K562 (cell line): ENCODE data around the gene CFAP58. TPM values are rescaled to one million over a fixed set of nuclear protein-coding genes. Genes with fewer than 3 reads are reported as not detected.
A peak's percentile ranks its signal among the peaks of the same experiment; 100 is the strongest.

ENCODE experiments used
- CREB5 ChIP-seq: fragments of 250-450 bp; sonication (Bioruptor Pico); IDR thresholded peaks from 2 replicates; pipeline ENCODE4 v1.5.0; 2020; ENCODE audit warnings: mild to moderate bottlenecking
- DPF2 ChIP-seq: fragments of 450-650 bp; IDR thresholded peaks from 2 replicates; pipeline ENCODE4 v1.6.1; 2016
- ELK1 ChIP-seq: sonication (generic); formaldehyde crosslinking; IDR thresholded peaks from 2 replicates; pipeline ENCODE4 v1.8.1; 2022; ENCODE audit warnings: missing genetic modification reagents
- FOXM1 ChIP-seq, 2 experiments: fragments of 450-650 bp in 1 of 2; sonication (generic) in 1 of 2; formaldehyde crosslinking in 1 of 2; IDR thresholded peaks; 2 replicates each; pipeline versions ENCODE4 v1.6.1 to v1.9.0; 2017 to 2022; ENCODE audit warnings: low read depth in 2 of 2, mild to moderate bottlenecking in 2 of 2, missing genetic modification reagents in 1 of 2, moderate library complexity in 1 of 2
- HDAC6 ChIP-seq: IDR thresholded peaks from 2 replicates; pipeline ENCODE4 v1.6.1; 2012; ENCODE audit warnings: low read depth, mild to moderate bottlenecking, control low read depth, inconsistent platforms, low read length, moderate library complexity
- HEY1 ChIP-seq: fragments of 250-450 bp; sonication (Bioruptor Pico); IDR thresholded peaks from 2 replicates; pipeline ENCODE4 v1.5.0; 2020; ENCODE audit warnings: mild to moderate bottlenecking, moderate library complexity, borderline replicate concordance
- HMGN3 ChIP-seq: IDR thresholded peaks from 2 replicates; pipeline ENCODE4 v1.6.1; 2011; ENCODE audit warnings: borderline replicate concordance, low read depth, mild to moderate bottlenecking, mixed read lengths, low read length; ENCODE audit not compliant: insufficient read length; ENCODE audit errors: extremely low read depth
- KLF16 ChIP-seq: IDR thresholded peaks from 2 replicates; pipeline ENCODE4 v1.6.1; 2016; ENCODE audit warnings: antibody characterized with exemption
- LARP7 ChIP-seq: fragments of 450-650 bp; IDR thresholded peaks from 2 replicates; pipeline ENCODE4 v1.6.1; 2016
- MCM7 ChIP-seq, 2 experiments: fragments of 450-650 bp; IDR thresholded peaks; 2 replicates each; pipeline ENCODE4 v1.6.1; 2016 to 2018
- NFE2 ChIP-seq: IDR thresholded peaks from 2 replicates; pipeline ENCODE4 v1.6.1; 2014; ENCODE audit warnings: antibody characterized with exemption, low read depth
- RAD21 ChIP-seq, 2 experiments: fragments of 250-450 bp in 1 of 2; fragments of 450-650 bp in 1 of 2; sonication (Bioruptor Pico) in 1 of 2; formaldehyde crosslinking in 1 of 2; IDR thresholded peaks in 1 of 2; conservative IDR thresholded peaks in 1 of 2; 2 replicates each; pipeline versions ENCODE4 v1.4.0 to v1.8.0; 2020 to 2022; ENCODE audit warnings: mild to moderate bottlenecking in 2 of 2, moderate library complexity in 1 of 2
- RBM25 ChIP-seq: fragments of 200-400 bp; formaldehyde crosslinking; IDR thresholded peaks from 2 replicates; pipeline ENCODE4 v1.6.1; 2018; ENCODE audit warnings: low read length, low read depth, moderate library complexity; ENCODE audit not compliant: severe bottlenecking
- SIX5 ChIP-seq, 2 experiments: IDR thresholded peaks; 2 replicates each; pipeline ENCODE4 v1.6.1; 2011; ENCODE audit warnings: low read length in 2 of 2, borderline replicate concordance in 1 of 2, low read depth in 1 of 2, mild to moderate bottlenecking in 1 of 2, moderate library complexity in 1 of 2; ENCODE audit not compliant: insufficient read depth in 1 of 2
- SRF ChIP-seq, 2 experiments: fragments of 250-450, 450-650 bp in 1 of 2; sonication (Bioruptor Pico) in 1 of 2; sonication (generic) in 1 of 2; formaldehyde crosslinking; IDR thresholded peaks; 2 replicates each; pipeline versions ENCODE4 v1.5.0 to v1.5.1; 2020 to 2022; ENCODE audit warnings: mild to moderate bottlenecking in 1 of 2, missing genetic modification reagents in 1 of 2
- ZNF165 ChIP-seq: fragments of 250-450 bp; sonication (Bioruptor Pico); IDR thresholded peaks from 2 replicates; pipeline ENCODE4 v1.4.0; 2020; ENCODE audit warnings: borderline replicate concordance
- ZNF311 ChIP-seq: fragments of 250-450 bp; sonication (Bioruptor Pico); IDR thresholded peaks from 2 replicates; pipeline ENCODE4 v1.4.0; 2020; ENCODE audit warnings: mild to moderate bottlenecking, moderate library complexity
- ZNF354B ChIP-seq: fragments of 250-450 bp; sonication (Bioruptor Pico); IDR thresholded peaks from 2 replicates; pipeline ENCODE4 v1.4.0; 2020
- ZNF57 ChIP-seq: fragments of 450-650 bp; formaldehyde crosslinking; IDR thresholded peaks from 2 replicates; pipeline ENCODE4 v1.4.0; 2020; ENCODE audit warnings: mild to moderate bottlenecking, moderate library complexity
- ZNF695 ChIP-seq: fragments of 450-650 bp; formaldehyde crosslinking; IDR thresholded peaks from 2 replicates; pipeline ENCODE4 v1.4.0; 2020; ENCODE audit warnings: mild to moderate bottlenecking, moderate library complexity
- polyA plus RNA-seq, 8 experiments: library from polyadenylated mRNA; depleted of rRNA in 4 of 8; stranded (reverse) in 5 of 8; unstranded in 3 of 8; fragments of >200 nt; fragmentation: Nextera tagmentation in 2 of 8; fragmentation: Illumina TruSeq in 1 of 8; extraction: Ambion mirVana in 2 of 8; extraction: Trizol in 1 of 8; gene quantifications; 2 replicates each; pipeline versions ENCODE4 v1.2.1 to v1.2.3, GENCODE V29; 2011 to 2014; ENCODE audit warnings: inconsistent platforms in 1 of 8, missing spikeins in 1 of 8
- total RNA-seq, 7 experiments: library from RNA; depleted of rRNA in 6 of 7; stranded (reverse); fragments of >200 nt in 6 of 7; fragmentation: Illumina TruSeq in 2 of 7; extraction: Trizol in 2 of 7; gene quantifications; 2 replicates each; pipeline versions ENCODE4 v1.2.1 to v1.2.3, GENCODE V29; 2011 to 2021; ENCODE audit warnings: low replicate concordance in 1 of 7
- TF ChIP-seq, protein P1 (sequence below): fragments of 250-450 bp; sonication (Bioruptor Pico); IDR thresholded peaks from 2 replicates; pipeline ENCODE4 v1.9.0; 2021; ENCODE audit warnings: mild to moderate bottlenecking, inconsistent platforms
- TF ChIP-seq, protein P2 (sequence below), 3 experiments: fragments of 200-800 bp in 1 of 3; sonication (Bioruptor generic) in 1 of 3; sonication (generic) in 1 of 3; formaldehyde crosslinking in 1 of 3; IDR thresholded peaks; 2 replicates each; pipeline versions ENCODE4 v1.6.1 to v1.8.0; 2016 to 2022; ENCODE audit warnings: mild to moderate bottlenecking in 2 of 3, missing compliant biosample characterization in 2 of 3, missing genetic modification characterization in 2 of 3, missing genetic modification reagents in 1 of 3

The CFAP58 gene
- total and polyA plus RNA-seq, 9 of the 15 experiments (the other 6 are each of a cell fraction or from before 2014, with no cell fraction given), result 0.08 to 2.0 (median 0.71) TPM

GRCh38 chr10:104332243-104333031 is 21.2 kb upstream of the CFAP58 start (continued):
- no peak for TF ChIP-seq RAD21 (CRISPR knock-in tag; conservative IDR thresholded peaks at IDR 0.05 in 1 of 2, IDR thresholded peaks at IDR 0.05 in 1 of 2)
- TF ChIP-seq SIX5 (IDR thresholded peaks at IDR 0.05; ENCODE audit: borderline replicate concordance in 1 of 2, insufficient read depth in 1 of 2, low read depth in 1 of 2, low read length in 2 of 2), result no peak
- TF ChIP-seq KLF16, result no peak
- TF ChIP-seq ZNF311 (CRISPR knock-in tag), result no peak
- TF ChIP-seq ZNF165 (CRISPR knock-in tag), result no peak
- peak; percentile 78 for TF ChIP-seq DPF2
- no peak for TF ChIP-seq LARP7
- peak; percentile 25; the same call in 1 of the 2 replicates for TF ChIP-seq NFE2
- TF ChIP-seq MCM7 (IDR thresholded peaks at IDR 0.05), result no peak
- no peak for TF ChIP-seq HMGN3
- TF ChIP-seq ELK1 (CRISPR knock-in tag), result no peak
- no peak for TF ChIP-seq HDAC6
- no peak for TF ChIP-seq ZNF354B (CRISPR knock-in tag)
- TF ChIP-seq ZNF695, result no peak
- TF ChIP-seq CREB5 (CRISPR knock-in tag), result no peak
- TF ChIP-seq HEY1, result no peak
- TF ChIP-seq FOXM1 (IDR thresholded peaks at IDR 0.05; ENCODE audit: low read depth), result no peak
- no peak for TF ChIP-seq FOXM1 (CRISPR knock-in tag; IDR thresholded peaks at IDR 0.05; ENCODE audit: low read depth)
- no peak for TF ChIP-seq RBM25
- TF ChIP-seq, protein P1, sequence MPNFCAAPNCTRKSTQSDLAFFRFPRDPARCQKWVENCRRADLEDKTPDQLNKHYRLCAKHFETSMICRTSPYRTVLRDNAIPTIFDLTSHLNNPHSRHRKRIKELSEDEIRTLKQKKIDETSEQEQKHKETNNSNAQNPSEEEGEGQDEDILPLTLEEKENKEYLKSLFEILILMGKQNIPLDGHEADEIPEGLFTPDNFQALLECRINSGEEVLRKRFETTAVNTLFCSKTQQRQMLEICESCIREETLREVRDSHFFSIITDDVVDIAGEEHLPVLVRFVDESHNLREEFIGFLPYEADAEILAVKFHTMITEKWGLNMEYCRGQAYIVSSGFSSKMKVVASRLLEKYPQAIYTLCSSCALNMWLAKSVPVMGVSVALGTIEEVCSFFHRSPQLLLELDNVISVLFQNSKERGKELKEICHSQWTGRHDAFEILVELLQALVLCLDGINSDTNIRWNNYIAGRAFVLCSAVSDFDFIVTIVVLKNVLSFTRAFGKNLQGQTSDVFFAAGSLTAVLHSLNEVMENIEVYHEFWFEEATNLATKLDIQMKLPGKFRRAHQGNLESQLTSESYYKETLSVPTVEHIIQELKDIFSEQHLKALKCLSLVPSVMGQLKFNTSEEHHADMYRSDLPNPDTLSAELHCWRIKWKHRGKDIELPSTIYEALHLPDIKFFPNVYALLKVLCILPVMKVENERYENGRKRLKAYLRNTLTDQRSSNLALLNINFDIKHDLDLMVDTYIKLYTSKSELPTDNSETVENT (CRISPR knock-in tag), result no peak
- no peak for TF ChIP-seq SRF (CRISPR knock-in tag; IDR thresholded peaks at IDR 0.05)
- TF ChIP-seq, protein P2, sequence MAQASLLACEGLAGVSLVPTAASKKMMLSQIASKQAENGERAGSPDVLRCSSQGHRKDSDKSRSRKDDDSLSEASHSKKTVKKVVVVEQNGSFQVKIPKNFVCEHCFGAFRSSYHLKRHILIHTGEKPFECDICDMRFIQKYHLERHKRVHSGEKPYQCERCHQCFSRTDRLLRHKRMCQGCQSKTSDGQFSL (CRISPR knock-in tag; IDR thresholded peaks at IDR 0.05), result no peak
- TF ChIP-seq, protein P2 (tag; IDR thresholded peaks at IDR 0.05), result no peak
- no peak for TF ChIP-seq ZNF57
